Lung (tissue), 12 donors: ENCODE measurements around the gene LMNTD2. TPM values are rescaled to one million over a fixed set of nuclear protein-coding genes. Genes with fewer than 3 reads are reported as not detected.

ENCODE experiments used
- ATAC-seq: fragments of 200-7000 bp; cut with Tn5 transposase; one replicate; pipeline ENCODE4 v1.9.1; 2020; ENCODE audit warnings: moderate number of reproducible peaks; ENCODE audit not compliant: insufficient read depth, low FRiP score
- DNase-seq, 3 donors: peaks; one replicate each; pipeline ENCODE4 v3.0.0-alpha.2; 2013 to 2017
- H3K27ac ChIP-seq, 2 donors: one replicate each; pipeline ENCODE4 v1.5.1; 2013; ENCODE audit warnings: mild to moderate bottlenecking in 2 of 2, moderate library complexity in 2 of 2, control low read depth in 1 of 2, inconsistent platforms in 1 of 2, low read depth in 1 of 2, low read length in 1 of 2
- H3K27me3 ChIP-seq, 3 donors: one replicate each; pipeline ENCODE4 v1.5.1; 2013; ENCODE audit warnings: low read length in 2 of 3; ENCODE audit not compliant: control insufficient read depth in 3 of 3, insufficient read depth in 3 of 3
- H3K36me3 ChIP-seq, 4 donors: one replicate each; pipeline ENCODE4 v1.5.1; 2013; ENCODE audit warnings: low read length in 4 of 4, mild to moderate bottlenecking in 1 of 4, moderate library complexity in 1 of 4; ENCODE audit not compliant: control insufficient read depth in 4 of 4, insufficient read depth in 4 of 4
- H3K4me1 ChIP-seq, 5 donors: one replicate each; pipeline ENCODE4 v1.5.1; 2013; ENCODE audit warnings: low read length in 5 of 5, mild to moderate bottlenecking in 2 of 5, moderate library complexity in 1 of 5; ENCODE audit not compliant: control insufficient read depth in 5 of 5, insufficient read depth in 5 of 5
- H3K4me3 ChIP-seq: one replicate; pipeline ENCODE4 v1.5.1; 2013; ENCODE audit warnings: mild to moderate bottlenecking, control low read depth, moderate library complexity
- H3K9ac ChIP-seq, 2 donors: one replicate each; pipeline ENCODE4 v1.5.1; 2013; ENCODE audit warnings: low read length in 2 of 2, control low read depth in 1 of 2; ENCODE audit not compliant: insufficient read depth in 1 of 2
- H3K9me3 ChIP-seq, 4 donors: one replicate each; pipeline ENCODE4 v1.5.1; 2013; ENCODE audit warnings: low read length in 3 of 4, mild to moderate bottlenecking in 1 of 4, moderate library complexity in 1 of 4; ENCODE audit not compliant: control insufficient read depth in 4 of 4, insufficient read depth in 3 of 4
- WGBS, 2 donors: extraction: QIAGEN DNeasy Blood & Tissue Kit; methylation state at CpG; one replicate each; pipeline ENCODE4 v1.1.7; 2013; 5-methylcytosine and 5-hydroxymethylcytosine counted together
- polyA plus RNA-seq, 2 donors: library from polyadenylated mRNA; stranded (reverse); fragments of 200-250 nt; gene quantifications; one replicate each; pipeline ENCODE4 v1.2.1, GENCODE V29; 2013
- total RNA-seq, 2 donors: library from RNA; depleted of rRNA in 1 of 2; stranded (reverse); fragments of >200 nt in 1 of 2; gene quantifications; one replicate each; pipeline ENCODE4 v1.2.1, GENCODE V29; 2014 to 2021
- TF ChIP-seq, protein P1 (sequence below): IDR thresholded peaks from 2 replicates; pipeline ENCODE4 v1.5.1; 2012; ENCODE audit warnings: mild to moderate bottlenecking; ENCODE audit errors: control extremely low read depth, extremely low read depth
- donor health status: control.
- donor health status: control.
- donor health status: Bipolar disorder and iron deficiency.
- donor health status: healthy.
- donor health status: DM: yes; HTN: yes; CAD: no.

Gene LMNTD2
- total and polyA plus RNA-seq, 4 donors, result 2.3 to 9.7 (median 3.8) TPM

DNA sequence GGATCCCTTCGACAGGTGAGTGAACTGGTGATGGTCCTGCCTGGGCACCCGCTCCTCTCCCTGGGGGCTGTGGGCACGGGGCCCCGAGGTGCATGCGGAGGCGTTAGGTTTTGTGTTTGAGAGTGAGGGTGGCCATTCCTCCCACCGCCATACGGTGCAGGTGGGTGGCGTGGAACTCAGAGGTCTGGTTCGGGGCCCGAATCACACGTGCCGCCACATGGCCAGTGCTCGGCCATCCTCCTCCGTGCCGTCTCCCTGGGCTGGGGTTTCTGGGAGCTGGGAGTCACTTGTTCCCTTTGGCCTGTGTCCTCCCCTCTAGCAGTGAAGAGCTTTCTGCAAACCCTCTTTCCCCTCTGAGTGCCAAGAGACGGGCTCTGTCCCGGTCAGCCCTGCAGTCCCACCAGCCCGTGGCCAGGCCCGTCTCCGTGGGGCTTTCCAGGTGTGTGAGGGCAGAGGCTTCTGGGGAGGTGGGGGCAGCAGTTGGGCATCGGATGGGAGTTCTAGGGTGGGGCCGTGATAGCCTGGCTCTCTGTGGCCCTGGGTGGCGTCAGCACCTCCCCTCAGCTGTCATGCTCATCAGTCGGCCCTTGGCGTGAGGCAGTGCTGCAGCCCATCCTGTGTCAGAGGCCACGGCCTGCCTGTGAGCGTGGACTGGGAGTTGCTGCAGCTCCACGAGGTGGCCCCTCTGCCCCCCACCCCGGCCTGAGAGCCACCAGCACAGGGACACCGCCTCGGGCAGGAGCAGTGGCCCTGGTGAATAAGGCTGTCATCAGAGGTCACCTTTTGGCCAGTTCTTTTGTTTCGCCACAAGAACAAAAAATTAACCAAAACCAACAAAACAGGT is 45.0 kb upstream of the LMNTD2 start:
- no peak for DNase-seq
- WGBS, 2 donors, result 94 to 95% methylated on average over 33 of the region's 33 CpGs

DNA sequence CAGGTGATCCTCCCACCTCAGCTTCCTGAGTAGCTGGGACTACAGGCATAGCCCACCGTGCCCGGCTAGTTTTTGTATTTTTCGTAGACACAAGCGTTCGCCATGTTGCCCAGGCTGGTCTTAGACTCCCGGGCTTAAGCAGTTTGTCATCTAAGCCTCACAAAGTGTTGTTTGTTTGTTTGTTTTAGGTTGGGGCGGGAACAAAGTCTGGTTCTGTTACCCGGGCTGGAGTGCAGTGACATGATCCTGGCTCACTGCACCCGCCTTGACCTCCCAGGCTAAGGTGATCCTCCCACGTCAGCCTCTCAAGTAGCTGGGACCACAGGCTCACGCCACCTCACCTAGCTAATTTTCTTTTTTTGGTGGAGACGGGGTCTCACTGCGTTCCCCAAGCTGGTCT is 42.6 kb upstream of the LMNTD2 start:
- TF ChIP-seq, protein P1, sequence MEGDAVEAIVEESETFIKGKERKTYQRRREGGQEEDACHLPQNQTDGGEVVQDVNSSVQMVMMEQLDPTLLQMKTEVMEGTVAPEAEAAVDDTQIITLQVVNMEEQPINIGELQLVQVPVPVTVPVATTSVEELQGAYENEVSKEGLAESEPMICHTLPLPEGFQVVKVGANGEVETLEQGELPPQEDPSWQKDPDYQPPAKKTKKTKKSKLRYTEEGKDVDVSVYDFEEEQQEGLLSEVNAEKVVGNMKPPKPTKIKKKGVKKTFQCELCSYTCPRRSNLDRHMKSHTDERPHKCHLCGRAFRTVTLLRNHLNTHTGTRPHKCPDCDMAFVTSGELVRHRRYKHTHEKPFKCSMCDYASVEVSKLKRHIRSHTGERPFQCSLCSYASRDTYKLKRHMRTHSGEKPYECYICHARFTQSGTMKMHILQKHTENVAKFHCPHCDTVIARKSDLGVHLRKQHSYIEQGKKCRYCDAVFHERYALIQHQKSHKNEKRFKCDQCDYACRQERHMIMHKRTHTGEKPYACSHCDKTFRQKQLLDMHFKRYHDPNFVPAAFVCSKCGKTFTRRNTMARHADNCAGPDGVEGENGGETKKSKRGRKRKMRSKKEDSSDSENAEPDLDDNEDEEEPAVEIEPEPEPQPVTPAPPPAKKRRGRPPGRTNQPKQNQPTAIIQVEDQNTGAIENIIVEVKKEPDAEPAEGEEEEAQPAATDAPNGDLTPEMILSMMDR, result no peak
- Histone ChIP-seq H3K9ac (no peak overlapping the region), H3K4me1 (no peaks in the 10 kb centered on the region), H3K27ac (no peak overlapping the region), H3K36me3 (peaks cover 15 to 75% (median 34%) of the 10 kb centered on the region in 4 donors), H3K27me3 (no peaks in the 10 kb centered on the region), H3K9me3 (no peaks in the 10 kb centered on the region), H3K4me3 (no peak overlapping the region)
- ATAC-seq (no peak), DNase-seq (no peak)
- 91 to 93% methylated on average over 13 of the region's 13 CpGs for WGBS, 2 donors

More for the DNA sequence above, 45.0 kb upstream of the LMNTD2 start:
- H3K36me3 ChIP-seq, result peaks cover 16 to 85% (median 36%) of the 10 kb centered on the region in 4 donors
- H3K27me3 ChIP-seq, result no peaks in the 10 kb centered on the region
- no peak for ATAC-seq
- no peak overlapping the region for H3K4me3 ChIP-seq
- H3K9me3 ChIP-seq, result no peaks in the 10 kb centered on the region
- no peak overlapping the region for H3K27ac ChIP-seq
- no peaks in the 10 kb centered on the region for H3K4me1 ChIP-seq
- no peak overlapping the region for H3K9ac ChIP-seq
- TF ChIP-seq, protein P1, result no peak

DNA sequence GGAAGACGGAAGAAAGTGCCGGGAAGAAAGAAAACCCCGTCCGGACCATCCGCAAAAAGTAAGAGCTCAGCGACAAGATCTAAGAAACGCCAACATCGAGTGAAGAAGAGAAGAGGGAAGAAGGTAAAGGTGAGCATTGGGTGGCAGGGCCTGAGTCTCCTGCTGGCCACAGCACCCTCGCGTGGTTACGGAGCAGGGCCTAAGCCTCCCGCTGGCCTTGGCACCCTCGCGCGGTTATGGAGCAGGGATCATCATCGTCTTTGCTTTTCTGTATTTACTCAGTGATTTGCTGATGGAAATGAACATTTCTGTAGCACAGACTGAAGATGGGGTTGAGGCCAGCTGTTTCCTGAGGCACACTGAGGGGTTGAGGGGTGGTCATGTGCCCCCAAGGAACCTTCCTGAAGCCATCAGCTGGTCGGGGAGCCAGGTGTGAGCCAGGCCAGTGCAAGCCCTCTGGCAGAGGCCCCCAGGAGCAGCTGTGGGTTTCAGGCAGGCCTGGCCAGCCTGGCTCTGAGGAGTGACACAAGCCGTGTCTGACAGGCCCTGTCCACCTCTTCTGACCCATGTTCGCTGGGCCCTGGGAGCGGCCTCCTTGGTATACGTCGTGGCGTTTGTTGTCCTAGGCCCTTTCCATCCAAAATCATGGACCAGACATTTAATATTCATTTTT is 41.2 kb upstream of the LMNTD2 start:
- Histone ChIP-seq H3K27ac (no peak overlapping the region), H3K4me1 (no peaks in the 10 kb centered on the region), H3K27me3 (no peaks in the 10 kb centered on the region), H3K9me3 (no peaks in the 10 kb centered on the region), H3K4me3 (no peak overlapping the region), H3K36me3 (peaks cover 8 to 75% (median 29%) of the 10 kb centered on the region in 4 donors), H3K9ac (no peak overlapping the region)
- TF ChIP-seq, protein P1, result no peak
- ATAC-seq, result no peak
- DNase-seq, result no peak
- WGBS, 2 donors, result 95 to 96% methylated on average over 23 of the region's 23 CpGs
